Measurements from ENCODE around the gene RAPGEF1.

Gene RAPGEF1

DNA sequence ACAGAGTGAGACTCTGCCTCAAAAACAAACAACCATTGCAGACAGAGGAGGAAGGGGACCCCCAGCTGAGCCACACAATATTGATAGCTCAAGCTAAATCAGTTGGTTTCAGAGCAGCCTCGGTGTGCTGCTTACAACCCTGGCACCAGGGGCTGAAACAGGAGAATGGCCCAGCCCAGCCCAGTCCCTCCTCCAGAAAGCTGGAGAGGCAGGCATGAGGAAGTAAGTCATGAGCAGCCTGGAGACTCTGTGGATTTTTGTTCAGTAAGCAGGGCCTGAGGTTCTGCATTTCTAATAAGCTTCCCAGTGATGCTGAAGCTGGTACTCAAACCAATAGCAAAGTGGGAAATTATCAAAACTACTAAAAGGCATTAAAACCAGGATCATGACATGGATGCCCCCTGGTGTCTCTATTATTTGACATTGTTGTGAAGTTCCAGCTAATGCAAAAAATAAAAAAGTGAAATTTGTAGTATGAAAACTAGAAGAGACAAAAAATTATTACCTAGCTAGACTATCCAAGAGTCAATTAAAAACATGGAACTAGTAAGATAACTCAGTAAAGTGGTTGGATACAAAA is 180.4 kb downstream of the RAPGEF1 start:
- ChIA-PET CTCF (interaction anchor here (0.6 to 1.5 kb wide), 4 partner anchors 32 to 609 kb away, joined by 3 to 4 read pairs (median 3); no protein-coding TSS in a partner anchor), POLR2A (interaction anchor here (0.6 kb wide), 1 partner anchor 195 kb away, joined by 4 read pairs; no protein-coding TSS in a partner anchor)

DNA sequence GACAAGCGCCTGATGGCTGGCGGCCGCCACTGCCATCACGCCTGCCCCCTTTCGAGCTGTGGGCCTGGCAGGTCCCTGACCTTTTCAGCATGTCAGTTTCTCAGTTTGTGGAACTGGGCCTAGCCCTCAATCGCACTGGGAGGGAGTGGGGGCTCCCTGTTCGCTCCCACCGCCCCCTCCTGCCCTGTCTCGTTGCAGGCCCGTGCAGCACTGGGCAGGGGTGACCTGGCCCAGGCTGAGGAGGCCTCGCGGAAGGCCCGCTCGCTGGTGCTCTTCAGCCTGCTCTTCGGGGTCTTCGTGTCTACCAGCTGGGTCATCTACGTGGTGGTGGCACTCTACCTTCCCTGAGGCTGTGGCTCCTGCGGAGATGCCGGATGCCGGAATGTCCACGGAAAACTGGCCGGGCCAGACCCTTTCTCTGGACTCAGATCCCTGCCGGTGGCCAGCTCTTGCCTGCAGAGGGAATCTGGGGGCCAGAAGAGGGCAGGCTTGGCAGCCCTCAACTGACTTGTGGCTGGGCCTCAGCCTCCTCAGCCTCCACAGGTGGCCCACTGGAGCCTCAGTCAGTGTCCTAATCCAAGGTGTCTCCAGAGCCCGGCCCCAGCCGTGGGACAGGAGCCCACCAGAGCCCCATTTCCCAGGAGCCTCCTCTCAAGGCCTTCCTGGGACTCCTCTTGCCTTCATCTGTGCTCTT is 181.9 kb downstream of the RAPGEF1 start:
- Histone ChIP-seq H3K4me1 (ENCODE audit: control insufficient read depth, insufficient read depth, low read length) (no peaks in the 10 kb centered on the region), H3K36me3 (ENCODE audit: control insufficient read depth in 2 of 2, insufficient read depth in 1 of 2, low read length in 2 of 2) (no peaks in the 10 kb centered on the region), H3K4me3 (ENCODE audit: low read depth, low read length) (no peak overlapping the region), H3K27ac (ENCODE audit: extremely low read depth, low read depth, low read length) (no peak overlapping the region), H3K9me3 (ENCODE audit: control insufficient read depth, insufficient read depth, low read depth, low read length) (no peaks in the 10 kb centered on the region)
- TF ChIP-seq ZNF510 (tag by site-specific recombination; IDR thresholded peaks at IDR 0.05; ENCODE audit: insufficient replicate concordance) = no peak
- no peak for TF ChIP-seq KLF9 (tag by site-specific recombination; IDR thresholded peaks at IDR 0.05; ENCODE audit: low read depth)
- no peak for TF ChIP-seq ZEB2 (tag by site-specific recombination; IDR thresholded peaks at IDR 0.05)
- no peak for TF ChIP-seq MYNN (tag by site-specific recombination; IDR thresholded peaks at IDR 0.05; ENCODE audit: borderline replicate concordance)
- TF ChIP-seq, protein P1, sequence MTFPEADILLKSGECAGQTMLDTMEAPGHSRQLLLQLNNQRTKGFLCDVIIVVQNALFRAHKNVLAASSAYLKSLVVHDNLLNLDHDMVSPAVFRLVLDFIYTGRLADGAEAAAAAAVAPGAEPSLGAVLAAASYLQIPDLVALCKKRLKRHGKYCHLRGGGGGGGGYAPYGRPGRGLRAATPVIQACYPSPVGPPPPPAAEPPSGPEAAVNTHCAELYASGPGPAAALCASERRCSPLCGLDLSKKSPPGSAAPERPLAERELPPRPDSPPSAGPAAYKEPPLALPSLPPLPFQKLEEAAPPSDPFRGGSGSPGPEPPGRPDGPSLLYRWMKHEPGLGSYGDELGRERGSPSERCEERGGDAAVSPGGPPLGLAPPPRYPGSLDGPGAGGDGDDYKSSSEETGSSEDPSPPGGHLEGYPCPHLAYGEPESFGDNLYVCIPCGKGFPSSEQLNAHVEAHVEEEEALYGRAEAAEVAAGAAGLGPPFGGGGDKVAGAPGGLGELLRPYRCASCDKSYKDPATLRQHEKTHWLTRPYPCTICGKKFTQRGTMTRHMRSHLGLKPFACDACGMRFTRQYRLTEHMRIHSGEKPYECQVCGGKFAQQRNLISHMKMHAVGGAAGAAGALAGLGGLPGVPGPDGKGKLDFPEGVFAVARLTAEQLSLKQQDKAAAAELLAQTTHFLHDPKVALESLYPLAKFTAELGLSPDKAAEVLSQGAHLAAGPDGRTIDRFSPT (tag by site-specific recombination; IDR thresholded peaks at IDR 0.05) = no peak
- no peak for TF ChIP-seq KLF10 (tag by site-specific recombination; IDR thresholded peaks at IDR 0.05)
- TF ChIP-seq ZNF391 (tag by site-specific recombination; IDR thresholded peaks at IDR 0.05; ENCODE audit: borderline replicate concordance, low read depth) = no peak
- no peak for TF ChIP-seq ZNF621 (tag by site-specific recombination; IDR thresholded peaks at IDR 0.05)
- TF ChIP-seq ZNF324 (tag by site-specific recombination; IDR thresholded peaks at IDR 0.05) = no peak
- TF ChIP-seq ZNF521 (tag by site-specific recombination; IDR thresholded peaks at IDR 0.05) = no peak
- no peak for TF ChIP-seq ZFP41 (tag by site-specific recombination; IDR thresholded peaks at IDR 0.05; ENCODE audit: borderline replicate concordance)
- TF ChIP-seq, protein P2, sequence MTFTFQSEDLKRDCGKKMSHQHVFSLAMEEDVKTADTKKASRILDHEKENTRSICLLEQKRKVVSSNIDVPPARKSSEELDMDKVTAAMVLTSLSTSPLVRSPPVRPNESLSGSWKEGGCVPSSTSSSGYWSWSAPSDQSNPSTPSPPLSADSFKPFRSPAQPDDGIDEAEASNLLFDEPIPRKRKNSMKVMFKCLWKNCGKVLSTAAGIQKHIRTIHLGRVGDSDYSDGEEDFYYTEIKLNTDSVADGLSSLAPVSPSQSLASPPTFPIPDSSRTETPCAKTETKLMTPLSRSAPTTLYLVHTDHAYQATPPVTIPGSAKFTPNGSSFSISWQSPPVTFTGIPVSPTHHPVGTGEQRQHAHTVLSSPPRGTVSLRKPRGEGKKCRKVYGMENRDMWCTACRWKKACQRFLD (tag by site-specific recombination; IDR thresholded peaks at IDR 0.05) = no peak
- no peak for TF ChIP-seq ZNF416 (tag by site-specific recombination; IDR thresholded peaks at IDR 0.05)
- TF ChIP-seq ZNF558 (tag by site-specific recombination; IDR thresholded peaks at IDR 0.05) = no peak
- POLR2A ChIA-PET = interaction anchor here (1.5 kb wide), 1 partner anchor 32 kb away, joined by 3 read pairs; no protein-coding TSS in a partner anchor
- CTCF ChIA-PET = interaction anchor here (0.7 to 1.5 kb wide), 4 partner anchors 22 to 222 kb away, joined by 3 to 4 read pairs (median 3); no protein-coding TSS in a partner anchor

More for the DNA sequence above, 180.4 kb downstream of the RAPGEF1 start:
- TF ChIP-seq SP2 (tag by site-specific recombination; IDR thresholded peaks at IDR 0.05) = no peak
- no peak for TF ChIP-seq SCRT1 (tag by site-specific recombination; IDR thresholded peaks at IDR 0.05; ENCODE audit: borderline replicate concordance)
- peak; percentile 16; the same call in 1 of the 2 replicates for TF ChIP-seq GLIS1 (tag by site-specific recombination; IDR thresholded peaks at IDR 0.05)
- TF ChIP-seq SP7 (tag by site-specific recombination; IDR thresholded peaks at IDR 0.05) = no peak
- no peak for TF ChIP-seq ZNF202 (tag by site-specific recombination; IDR thresholded peaks at IDR 0.05; ENCODE audit: borderline replicate concordance)
- no peak for TF ChIP-seq ZBTB8A (tag by site-specific recombination; IDR thresholded peaks at IDR 0.05)
- Histone ChIP-seq H3K36me3 (ENCODE audit: control insufficient read depth in 2 of 2, insufficient read depth in 1 of 2, low read length in 2 of 2) (no peaks in the 10 kb centered on the region), H3K27ac (ENCODE audit: extremely low read depth, low read depth, low read length) (no peak overlapping the region), H3K4me3 (ENCODE audit: low read depth, low read length) (no peak overlapping the region), H3K4me1 (ENCODE audit: control insufficient read depth, insufficient read depth, low read length) (no peaks in the 10 kb centered on the region), H3K9me3 (ENCODE audit: control insufficient read depth, insufficient read depth, low read depth, low read length) (no peaks in the 10 kb centered on the region)
